M059J (cell line): ENCODE measurements around the gene ZNF784. TPM values are rescaled to one million over a fixed set of nuclear protein-coding genes. Genes with fewer than 3 reads are reported as not detected.
A peak's percentile ranks its signal among the peaks of the same experiment; 100 is the strongest.

Experiments
- DNase-seq: peaks from one replicate; pipeline ENCODE4 v3.0.0-alpha.2; 2012; ENCODE audit warnings: low read depth
- total RNA-seq: library from RNA; depleted of rRNA; stranded (reverse); fragments of >200 nt; shearing (Covaris generic); gene quantifications from 2 replicates; pipeline ENCODE4 v1.2.3, GENCODE V29; 2014

Gene ZNF784
- total RNA-seq, 1 experiment from 2014 or later = 5.1 TPM

DNA sequence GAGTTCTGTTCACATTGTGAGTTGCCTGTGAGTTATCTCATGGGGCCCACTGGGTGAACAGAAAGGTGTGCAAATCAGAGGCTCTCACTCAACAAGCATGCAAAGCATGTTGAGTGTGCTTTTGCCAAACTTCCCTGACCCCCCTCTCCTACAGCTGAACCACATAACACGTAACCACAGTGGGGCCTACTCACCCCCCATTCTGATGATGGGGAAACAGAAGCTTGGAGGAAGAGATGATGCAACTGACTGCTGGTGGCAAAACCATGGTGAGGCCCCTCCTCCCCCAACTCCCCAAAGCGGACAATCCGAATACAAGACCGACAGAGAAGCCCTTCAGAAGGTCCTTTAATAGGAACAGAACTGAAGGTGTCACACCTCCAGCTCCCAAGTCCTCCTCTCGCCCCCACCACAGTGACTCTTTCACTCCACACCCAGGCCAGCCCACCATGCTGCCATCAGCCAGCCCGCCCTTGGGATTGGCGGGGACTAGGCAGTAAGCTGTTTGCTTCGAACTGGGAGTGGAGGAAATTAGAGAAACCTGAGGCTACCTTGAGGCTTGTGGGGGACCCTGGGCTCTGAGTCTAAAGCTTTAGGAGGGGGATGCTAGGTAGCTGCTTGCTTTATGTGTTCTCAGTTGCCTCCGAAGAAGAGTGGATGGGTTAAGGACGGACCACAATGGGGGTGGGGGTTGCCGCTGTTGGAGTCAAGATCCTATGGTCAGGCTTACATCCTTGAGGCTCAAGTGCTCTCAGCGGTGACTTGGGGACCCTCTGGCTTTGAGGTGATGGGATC lies 3.8 kb downstream of the ZNF784 start:
- no peak for DNase-seq

DNA sequence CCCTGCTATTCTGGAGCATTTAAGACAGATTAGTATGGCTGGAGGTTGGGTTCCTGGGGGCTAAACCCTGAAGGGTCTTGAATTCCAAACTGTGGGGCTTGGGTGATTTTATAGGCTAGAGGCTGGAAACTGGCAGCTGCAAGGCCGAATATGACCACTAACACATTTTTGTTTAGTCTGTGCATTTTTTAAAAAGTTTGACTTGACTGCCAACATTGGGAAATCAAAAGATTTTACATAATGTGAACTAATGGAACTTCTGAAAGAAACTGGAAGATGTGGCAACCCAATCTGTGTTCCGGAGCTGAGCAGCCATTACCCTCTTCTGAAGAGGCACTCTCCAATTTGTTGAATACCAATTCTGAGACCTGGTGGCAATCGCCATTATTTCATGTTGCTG lies 5.1 kb downstream of the ZNF784 start:
- no peak for DNase-seq

DNA sequence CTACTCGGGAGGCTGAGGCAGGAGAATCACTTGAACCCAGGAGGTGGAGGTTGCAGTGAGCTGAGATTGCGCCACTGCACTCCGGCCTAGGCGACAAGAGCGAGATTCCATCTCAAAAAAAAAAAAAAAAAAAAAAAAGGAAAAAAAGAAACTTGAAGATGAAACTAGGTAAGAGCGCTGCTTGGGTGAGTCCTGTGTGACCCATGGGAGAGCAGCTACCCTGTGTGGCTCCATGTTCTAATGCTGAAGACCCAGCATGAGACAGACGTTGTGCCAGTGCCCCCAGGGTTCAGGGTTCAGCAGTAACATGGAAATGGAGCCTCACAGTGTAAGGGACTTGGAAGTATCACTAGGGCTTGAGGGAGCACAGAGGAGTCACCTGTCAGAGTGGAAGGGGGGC lies 5.9 kb downstream of the ZNF784 start:
- DNase-seq = no peak

DNA sequence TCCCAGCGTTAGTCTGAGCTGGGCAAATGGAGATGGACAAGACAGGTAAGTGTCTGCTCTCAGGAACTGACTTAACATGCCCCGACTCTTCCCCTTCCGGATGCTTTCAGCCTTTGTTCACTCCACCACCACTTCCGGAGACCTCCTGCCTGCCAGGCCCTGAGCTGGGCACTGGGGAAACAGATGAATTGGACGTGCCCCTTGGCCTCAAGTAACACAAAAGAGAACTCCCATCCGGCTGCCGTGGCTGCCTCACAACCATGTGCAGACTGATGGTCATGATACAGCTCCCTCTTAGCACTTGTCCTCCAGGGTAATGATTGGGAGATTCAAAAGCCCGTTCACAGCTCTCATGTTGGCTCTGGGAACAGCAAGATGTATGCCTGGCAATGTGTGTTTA lies 6.9 kb downstream of the ZNF784 start:
- DNase-seq = no peak

DNA sequence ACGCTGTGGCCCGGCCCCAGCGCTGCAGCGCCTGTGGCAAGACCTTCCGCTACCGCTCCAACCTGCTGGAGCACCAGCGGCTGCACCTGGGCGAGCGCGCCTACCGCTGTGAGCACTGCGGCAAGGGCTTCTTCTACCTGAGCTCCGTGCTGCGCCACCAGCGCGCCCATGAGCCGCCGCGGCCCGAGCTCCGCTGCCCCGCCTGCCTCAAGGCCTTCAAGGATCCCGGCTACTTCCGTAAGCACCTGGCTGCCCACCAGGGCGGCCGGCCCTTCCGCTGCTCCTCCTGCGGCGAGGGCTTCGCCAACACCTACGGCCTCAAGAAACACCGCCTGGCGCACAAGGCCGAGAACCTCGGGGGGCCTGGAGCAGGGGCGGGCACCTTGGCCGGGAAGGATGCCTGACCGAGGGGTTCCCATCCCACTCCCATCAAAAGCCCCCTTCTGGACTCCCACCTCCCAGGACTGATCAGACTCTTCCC lies 7.9 kb downstream of the ZNF784 start:
- DNase-seq = no peak

DNA sequence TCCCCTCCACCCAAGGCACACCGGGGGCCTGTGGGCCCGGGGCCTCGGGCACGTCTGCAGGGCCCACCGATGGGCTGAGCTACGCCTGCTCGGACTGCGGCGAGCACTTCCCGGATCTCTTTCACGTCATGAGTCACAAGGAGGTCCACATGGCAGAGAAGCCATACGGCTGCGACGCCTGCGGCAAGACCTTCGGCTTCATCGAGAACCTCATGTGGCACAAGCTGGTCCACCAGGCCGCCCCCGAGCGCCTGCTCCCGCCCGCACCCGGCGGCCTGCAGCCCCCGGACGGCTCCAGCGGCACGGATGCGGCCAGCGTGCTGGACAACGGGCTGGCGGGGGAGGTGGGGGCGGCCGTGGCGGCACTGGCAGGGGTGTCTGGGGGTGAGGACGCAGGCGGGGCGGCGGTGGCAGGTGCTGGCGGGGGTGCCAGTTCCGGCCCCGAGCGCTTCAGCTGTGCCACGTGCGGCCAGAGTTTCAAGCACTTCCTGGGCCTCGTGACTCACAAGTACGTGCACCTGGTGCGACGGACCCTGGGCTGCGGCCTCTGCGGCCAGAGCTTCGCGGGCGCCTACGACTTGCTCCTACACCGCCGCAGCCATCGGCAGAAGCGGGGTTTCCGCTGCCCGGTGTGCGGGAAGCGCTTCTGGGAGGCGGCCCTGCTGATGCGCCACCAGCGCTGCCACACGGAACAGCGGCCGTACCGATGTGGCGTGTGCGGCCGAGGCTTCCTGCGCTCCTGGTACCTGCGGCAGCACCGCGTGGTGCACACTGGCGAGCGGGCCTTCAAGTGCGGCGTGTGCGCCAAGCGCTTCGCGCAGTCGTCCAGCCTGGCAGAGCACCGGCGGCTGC lies 8.6 kb downstream of the ZNF784 start:
- no peak for DNase-seq

DNA sequence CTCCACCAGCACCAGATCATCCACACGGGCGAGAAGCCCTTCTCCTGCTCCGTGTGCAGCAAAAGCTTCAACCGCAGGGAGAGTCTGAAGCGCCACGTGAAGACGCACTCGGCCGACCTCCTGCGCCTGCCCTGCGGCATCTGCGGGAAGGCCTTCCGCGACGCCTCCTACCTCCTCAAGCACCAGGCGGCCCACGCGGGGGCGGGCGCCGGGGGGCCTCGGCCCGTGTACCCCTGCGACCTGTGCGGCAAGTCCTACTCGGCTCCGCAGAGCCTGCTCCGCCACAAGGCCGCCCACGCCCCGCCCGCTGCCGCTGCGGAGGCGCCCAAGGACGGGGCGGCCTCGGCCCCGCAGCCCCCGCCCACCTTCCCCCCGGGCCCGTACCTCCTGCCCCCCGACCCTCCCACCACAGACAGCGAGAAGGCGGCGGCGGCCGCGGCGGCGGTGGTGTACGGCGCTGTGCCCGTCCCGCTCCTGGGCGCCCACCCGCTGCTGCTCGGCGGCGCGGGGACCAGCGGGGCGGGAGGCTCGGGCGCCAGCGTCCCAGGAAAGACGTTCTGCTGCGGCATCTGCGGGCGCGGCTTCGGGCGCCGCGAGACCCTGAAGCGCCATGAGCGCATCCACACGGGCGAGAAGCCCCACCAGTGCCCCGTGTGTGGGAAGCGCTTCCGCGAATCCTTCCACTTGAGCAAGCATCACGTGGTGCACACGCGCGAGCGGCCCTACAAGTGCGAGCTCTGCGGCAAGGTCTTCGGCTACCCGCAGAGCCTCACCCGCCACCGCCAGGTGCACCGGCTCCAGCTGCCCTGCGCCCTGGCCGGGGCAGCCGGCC lies 9.4 kb downstream of the ZNF784 start:
- DNase-seq = no peak

DNA sequence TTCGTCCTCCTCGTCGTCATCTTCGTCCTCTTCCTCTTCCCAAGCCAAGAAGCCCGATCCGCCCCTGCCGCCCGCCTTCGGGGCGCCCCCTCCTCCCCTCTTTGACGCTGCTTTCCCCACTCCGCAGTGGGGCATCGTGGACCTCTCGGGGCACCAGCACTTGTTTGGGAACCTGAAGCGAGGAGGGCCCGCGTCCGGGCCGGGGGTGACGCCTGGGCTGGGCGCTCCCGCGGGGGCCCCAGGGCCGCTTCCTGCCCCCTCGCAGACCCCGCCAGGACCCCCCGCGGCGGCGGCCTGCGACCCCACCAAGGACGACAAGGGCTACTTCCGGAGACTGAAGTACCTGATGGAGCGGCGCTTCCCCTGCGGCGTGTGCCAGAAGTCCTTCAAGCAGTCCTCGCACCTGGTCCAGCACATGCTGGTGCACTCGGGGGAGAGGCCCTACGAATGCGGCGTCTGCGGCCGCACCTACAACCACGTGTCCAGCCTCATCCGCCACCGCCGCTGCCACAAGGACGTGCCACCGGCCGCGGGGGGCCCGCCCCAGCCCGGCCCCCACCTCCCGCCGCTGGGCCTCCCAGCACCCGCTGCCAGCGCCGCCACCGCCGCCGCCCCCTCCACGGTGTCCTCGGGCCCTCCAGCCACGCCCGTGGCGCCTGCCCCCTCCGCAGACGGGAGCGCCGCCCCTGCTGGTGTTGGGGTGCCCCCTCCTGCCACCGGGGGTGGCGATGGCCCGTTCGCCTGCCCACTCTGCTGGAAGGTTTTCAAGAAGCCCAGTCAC lies 10.2 kb downstream of the ZNF784 start:
- no peak for DNase-seq

DNA sequence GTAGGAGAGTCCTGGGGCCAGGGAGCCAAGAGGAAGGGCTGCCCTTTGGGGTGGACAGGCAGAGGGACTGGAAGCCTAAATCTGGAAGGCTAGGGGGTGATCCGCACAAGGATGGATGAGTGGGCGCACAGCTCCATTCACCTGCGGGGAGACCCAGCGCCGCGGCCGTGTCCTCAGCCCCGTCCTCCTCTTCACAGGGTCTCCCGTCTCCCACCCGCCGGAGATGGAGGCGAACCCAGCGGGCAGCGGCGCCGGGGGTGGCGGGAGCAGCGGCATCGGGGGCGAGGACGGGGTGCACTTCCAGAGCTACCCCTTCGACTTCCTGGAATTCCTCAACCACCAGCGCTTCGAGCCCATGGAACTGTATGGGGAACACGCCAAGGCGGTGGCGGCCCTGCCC lies 11.0 kb downstream of the ZNF784 start:
- DNase-seq = no peak

DNA sequence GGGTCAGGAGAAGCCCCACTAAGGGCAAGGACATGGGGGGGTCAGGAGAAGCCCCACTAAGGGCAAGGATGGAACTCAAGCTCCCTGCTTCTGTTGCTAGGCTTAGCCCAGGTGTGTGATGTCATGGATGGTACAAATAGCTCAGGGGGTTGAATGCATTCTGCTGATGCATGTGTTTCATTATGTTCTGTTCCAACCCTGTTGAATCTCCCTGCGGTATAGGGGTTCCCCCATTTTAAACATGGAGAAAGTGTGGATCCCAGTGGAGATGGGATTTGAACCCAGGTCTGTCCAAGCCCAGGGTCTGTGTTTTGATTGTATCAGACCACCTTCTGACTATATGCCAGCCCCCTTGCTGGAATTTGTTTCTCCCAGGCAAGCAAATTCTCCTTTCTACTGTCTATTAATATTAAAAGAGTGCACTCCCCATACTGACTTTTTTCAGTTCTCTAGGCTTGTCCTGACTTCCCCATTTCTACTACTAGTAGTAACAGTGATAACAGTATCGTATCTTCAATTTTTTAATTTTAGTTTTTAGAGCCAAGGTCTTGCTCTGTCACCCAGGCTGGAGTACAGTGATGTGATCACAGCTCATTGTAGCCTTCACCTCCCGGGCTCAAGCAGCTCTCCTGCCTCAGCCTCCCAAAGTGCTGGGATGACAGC lies 12.3 kb downstream of the ZNF784 start:
- DNase-seq = no peak

DNA sequence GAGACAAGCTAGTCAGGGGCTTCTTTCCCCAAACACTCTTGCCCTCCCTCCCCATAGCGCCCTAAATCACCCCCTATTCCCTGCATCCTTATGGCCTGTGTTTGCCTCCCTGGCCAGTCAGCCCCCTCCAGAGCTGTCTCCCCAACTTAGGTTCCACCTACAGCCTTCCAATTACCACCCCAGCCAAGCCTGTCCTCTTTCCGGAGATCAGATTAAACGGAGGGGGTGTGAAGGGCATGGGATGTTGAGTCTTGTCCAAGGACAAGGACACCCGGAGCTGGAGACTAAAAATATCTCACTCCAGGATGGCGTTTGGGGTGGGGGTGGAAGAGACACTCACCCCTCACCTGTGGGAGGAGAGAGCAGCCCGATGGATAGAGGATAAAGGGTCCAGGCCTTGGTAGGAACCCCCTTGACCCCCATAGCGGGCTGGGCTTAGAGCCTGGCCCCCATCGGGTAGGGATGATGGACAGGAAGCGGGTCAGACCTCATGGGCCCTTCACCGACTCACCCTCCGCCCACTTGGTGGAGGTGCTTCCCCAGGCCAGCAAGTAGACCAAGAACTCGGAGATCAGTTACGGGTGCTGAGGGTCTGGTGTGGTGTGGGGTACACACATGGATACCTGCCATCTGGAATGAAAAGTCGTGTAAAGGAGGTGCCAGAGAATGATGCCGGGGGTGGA lies 12.9 kb downstream of the ZNF784 start:
- DNase-seq = no peak

DNA sequence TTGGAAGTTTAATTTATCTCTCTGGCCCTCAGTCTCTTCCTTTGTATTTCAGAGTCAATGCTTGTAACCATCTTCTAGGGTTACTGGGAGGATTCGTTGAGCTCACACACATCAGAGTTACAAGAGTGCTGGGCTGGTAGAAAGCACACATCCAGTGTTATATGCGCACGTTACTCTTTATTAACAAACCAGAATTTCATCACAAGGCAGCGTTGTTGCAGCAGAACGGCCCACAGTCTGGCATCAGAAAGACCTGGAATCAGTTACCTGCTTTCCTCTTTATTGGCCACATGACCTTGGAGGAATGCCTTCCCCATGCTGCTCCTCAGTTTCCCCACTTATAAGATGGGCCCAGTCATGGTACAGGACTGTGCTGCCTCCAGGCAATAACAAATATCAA lies 15.0 kb downstream of the ZNF784 start:
- DNase-seq = no peak

DNA sequence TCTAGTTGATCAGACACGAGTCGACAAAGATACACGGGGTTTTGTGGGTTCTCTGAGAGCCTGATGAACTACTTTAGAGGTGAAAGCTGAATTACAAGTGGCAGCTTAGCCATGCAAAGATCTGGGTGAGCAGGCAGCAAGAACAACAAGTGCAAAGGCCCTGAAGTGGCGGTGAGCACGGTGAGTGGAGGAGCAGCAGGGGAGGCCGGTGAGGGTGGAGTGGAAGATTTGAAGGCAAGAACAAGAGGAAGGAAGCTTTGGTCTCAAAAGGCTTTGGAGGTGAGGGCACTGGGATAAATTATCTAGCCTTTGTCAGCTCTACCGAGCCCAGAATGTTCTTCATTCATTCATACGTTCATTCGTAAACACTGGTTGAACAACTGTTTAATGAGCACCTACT lies 17.5 kb downstream of the ZNF784 start:
- DNase-seq = no peak

DNA sequence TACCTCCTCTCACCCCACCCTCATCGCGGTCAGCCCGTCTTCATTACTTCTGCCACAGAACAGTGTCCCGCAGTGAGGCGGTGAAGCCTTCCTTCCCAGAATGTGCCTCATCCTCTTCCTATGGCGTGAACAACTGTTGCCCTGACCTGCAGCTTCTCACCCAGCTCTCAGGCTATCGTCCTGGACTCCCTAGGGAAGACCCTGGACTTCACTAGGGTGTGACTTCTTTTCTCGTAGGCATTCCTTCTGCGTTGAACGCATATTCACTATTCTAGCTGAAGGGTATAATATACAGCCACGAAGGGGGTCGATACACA lies 17.9 kb downstream of the ZNF784 start:
- no peak for DNase-seq

DNA sequence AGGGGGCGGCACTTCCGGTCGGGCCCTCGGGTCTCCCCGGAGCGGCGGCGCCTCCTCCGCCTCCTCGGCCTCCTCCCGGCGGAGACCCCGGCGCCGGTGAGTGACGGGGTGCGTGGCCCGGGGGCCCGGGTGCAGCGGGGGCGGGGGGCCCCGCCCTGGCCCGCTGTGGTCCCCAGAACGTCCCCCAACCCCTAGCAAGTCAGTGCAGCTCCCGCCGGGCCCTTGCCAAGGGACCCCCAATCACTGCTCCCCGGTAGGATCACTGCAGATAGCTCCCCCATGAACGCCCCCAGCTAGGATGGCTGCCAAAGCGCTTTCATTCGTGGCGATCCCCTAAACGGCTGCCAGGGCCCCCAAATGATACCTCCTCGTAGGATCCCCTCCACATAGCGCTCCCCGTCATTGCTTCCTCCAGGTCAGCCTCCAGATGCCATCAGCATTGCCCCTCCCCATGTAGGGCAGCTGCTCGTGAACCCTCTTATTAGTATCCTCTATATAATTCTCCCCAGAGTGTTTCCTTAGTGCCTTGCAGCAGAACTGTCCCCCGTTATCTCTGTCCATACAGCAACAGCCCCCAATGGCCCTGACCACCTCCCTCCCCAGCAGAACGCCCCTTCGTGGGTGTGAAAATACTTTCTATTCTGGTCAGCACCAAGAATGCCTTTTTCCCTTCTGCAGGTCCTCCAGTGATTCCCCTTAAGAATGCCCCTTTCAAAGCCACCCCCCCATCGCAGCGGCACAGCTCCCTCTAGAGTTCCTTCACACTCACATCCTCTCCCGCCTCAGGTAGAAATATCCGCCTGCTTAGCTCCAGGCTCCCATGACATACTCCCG lies 18.5 kb downstream of the ZNF784 start, which contains the start of gene ZNF865:
Gene ZNF865, plus strand, starts transcription at position 11 of the 834 bp plus-strand sequence. CDS start 7,972 bp downstream, outside the sequence.
- DNase-seq = peak; percentile 83

DNA sequence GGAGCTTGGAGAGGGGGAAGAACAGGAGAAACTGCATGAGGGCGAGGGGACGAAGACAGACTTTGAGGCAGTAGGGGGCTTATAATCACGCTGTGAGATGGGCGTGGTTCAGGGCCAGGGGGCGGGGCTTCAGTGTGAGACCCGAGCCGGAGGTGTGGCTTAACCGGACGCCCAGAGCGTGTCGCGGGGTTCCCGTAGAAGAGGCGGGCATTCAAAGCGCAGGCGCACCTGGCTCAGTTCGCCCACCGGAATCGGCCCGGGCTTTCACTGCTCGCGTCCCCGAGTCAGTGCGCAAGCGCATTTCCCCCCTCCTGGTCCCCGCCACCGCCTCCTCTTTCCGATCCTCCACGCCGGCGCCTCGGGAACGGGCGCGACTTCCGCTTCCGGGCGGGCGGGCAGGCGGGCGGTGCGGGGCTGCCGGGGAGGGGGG lies 19.1 kb downstream of the ZNF784 start:
- DNase-seq = peak; percentile 97

DNA sequence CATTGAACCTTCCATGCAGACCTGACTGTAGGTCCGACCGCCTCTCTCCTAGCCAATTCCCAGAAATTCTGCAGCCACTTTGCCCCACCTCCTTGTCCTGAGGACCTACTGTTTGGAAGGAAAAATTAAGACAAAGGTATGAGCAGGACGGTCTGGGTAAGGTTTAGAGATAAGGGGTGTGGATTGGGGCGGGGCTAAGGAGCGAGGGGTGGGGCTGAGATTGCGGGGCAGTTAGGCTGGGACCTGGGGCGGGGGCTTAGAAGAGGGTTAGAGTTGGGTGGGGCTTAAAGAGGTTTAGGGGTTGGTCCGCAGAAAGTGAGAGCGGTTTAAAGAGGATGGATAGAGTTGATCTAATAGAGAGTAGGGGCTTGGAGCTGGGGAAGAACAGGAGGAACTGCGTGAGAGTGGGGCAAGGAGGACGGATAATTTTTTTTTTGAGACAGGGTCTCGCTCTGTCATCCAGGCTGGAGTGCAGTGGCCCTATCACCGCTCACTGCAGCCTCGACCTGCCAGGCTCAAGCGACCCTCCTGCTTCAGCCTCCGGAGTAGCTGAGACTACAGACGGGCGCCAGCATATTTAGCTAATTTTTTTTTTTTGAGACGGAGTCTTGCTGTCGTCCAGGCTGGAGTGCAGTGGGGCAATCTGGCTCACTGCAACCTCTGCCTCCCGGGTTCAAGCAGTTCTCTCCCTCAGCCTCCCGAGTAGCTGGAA lies 20.6 kb downstream of the ZNF784 start:
- DNase-seq = no peak

DNA sequence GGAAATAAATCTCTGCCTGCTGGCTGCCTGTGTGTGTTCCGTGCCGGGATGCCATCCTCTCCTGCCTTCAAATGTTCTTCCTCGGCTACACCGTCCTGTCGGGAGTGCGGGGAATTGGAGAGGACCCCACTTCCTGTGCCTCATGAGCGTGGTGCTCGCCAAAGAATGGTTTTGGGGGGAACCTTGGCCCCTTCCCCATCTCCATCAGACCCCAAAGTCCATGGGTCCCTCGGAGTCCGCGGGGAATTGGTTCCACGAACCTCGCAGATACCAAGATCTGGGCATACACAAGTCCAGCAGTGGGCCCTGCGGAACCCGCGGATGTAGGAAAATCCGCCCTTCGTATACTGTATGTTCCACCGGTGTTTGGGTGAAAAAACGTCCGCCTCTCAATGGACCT lies 21.3 kb downstream of the ZNF784 start:
- DNase-seq = no peak
